Panc1 (cell line): ENCODE measurements around the gene PRKCA. TPM values are rescaled to one million over a fixed set of nuclear protein-coding genes. Genes with fewer than 3 reads are reported as not detected.

Source experiments
- ATAC-seq: fragments of 200-7000 bp; cut with Tn5 transposase; 2 replicates; pipeline ENCODE4 v1.9.1; 2020; ENCODE audit warnings: mild to moderate bottlenecking, moderate library complexity
- BruUV-seq: library from RNA; stranded (reverse); fragments of 400-500 nt; replicated peaks from 2 replicates; lab custom pipeline; 2021; lab: Mats Ljungman, UMichigan
- CTCF ChIA-PET: fragments of 300-600 bp; sonication (Branson Sonifier 250); formaldehyde crosslinking; loops from one replicate; lab custom pipeline; 2022; ENCODE audit warnings: antibody characterized with exemption; lab: Charles Lee
- POLR2A ChIA-PET: fragments of 300-600 bp; sonication (Branson Sonifier 250); formaldehyde crosslinking; loops from one replicate; lab custom pipeline; 2022; ENCODE audit warnings: antibody characterized with exemption; lab: Charles Lee
- DNase-seq: peaks from one replicate; pipeline ENCODE4 v3.0.0-alpha.2; 2010; ENCODE audit warnings: low read depth, low spot score
- H3K27ac ChIP-seq: 2 replicates; pipeline ENCODE4 v1.5.1; 2011; ENCODE audit warnings: mild to moderate bottlenecking, low read length, inconsistent platforms
- H3K27me3 ChIP-seq: fragments of 200-500 bp; sonication (Bioruptor generic); 2 replicates; pipeline ENCODE4 v1.6.0; 2014; ENCODE audit warnings: low read length, inconsistent platforms; ENCODE audit not compliant: control insufficient read depth, insufficient read depth
- H3K36me3 ChIP-seq: fragments of 200-500 bp; sonication (Bioruptor generic); 2 replicates; pipeline ENCODE4 v1.5.1; 2014; ENCODE audit warnings: inconsistent platforms, mild to moderate bottlenecking, low read length, moderate library complexity; ENCODE audit not compliant: control insufficient read depth, insufficient read depth
- H3K4me1 ChIP-seq: 2 replicates; pipeline ENCODE4 v1.5.1; 2011; ENCODE audit warnings: inconsistent platforms, mild to moderate bottlenecking, low read length, moderate library complexity; ENCODE audit not compliant: control insufficient read depth, insufficient read depth
- H3K4me3 ChIP-seq, 2 experiments: 2 replicates each; pipeline ENCODE4 v1.5.1; 2011 to 2012; ENCODE audit warnings: low read depth in 2 of 2, low read length in 2 of 2, mild to moderate bottlenecking in 2 of 2, inconsistent platforms in 1 of 2, moderate library complexity in 1 of 2
- H3K9me3 ChIP-seq: fragments of 200-500 bp; sonication (Bioruptor generic); 2 replicates; pipeline ENCODE4 v1.5.1; 2014; ENCODE audit warnings: low read depth, mild to moderate bottlenecking, inconsistent platforms, low read length, moderate library complexity; ENCODE audit not compliant: control insufficient read depth, insufficient read depth
- CTCF ChIP-seq: fragments of 450-650 bp; IDR thresholded peaks from 2 replicates; pipeline ENCODE4 v1.5.1; 2017; ENCODE audit warnings: mild to moderate bottlenecking
- POLR2AphosphoS5 ChIP-seq: IDR thresholded peaks from 2 replicates; pipeline ENCODE4 v1.6.1; 2012; ENCODE audit warnings: mild to moderate bottlenecking, low read depth, low read length, moderate library complexity
- SIN3A ChIP-seq: IDR thresholded peaks from 2 replicates; pipeline ENCODE4 v1.6.1; 2012; ENCODE audit warnings: low read depth, mild to moderate bottlenecking, low read length, moderate library complexity, borderline replicate concordance; ENCODE audit not compliant: insufficient read depth
- TCF7L2 ChIP-seq: IDR thresholded peaks from 2 replicates; pipeline ENCODE4 v1.6.1; 2011; ENCODE audit warnings: mild to moderate bottlenecking, low read depth, low read length, inconsistent platforms
- in situ Hi-C: cut with HindIII; loops from 2 replicates; pipeline ENCODE4 v1.10.0; 2016; ENCODE audit warnings: low sequenced_read_pairs, low pct_unique_long_range_greater_than_20kb
- intact Hi-C: fragments of 100-400 bp; cut with micrococcal nuclease; formaldehyde crosslinking; loops from one replicate; pipeline ENCODE4 v1.10.0; 2022; ENCODE audit not compliant: unreplicated experiment
- total RNA-seq: library from RNA; stranded (reverse); gene quantifications from one replicate; pipeline ENCODE4 v1.2.1, GENCODE V29; 2021; ENCODE audit not compliant: unreplicated experiment
- TF ChIP-seq, protein P1 (sequence below), 2 experiments: IDR thresholded peaks; 2 replicates each; pipeline ENCODE4 v1.6.1; 2011 to 2012; ENCODE audit warnings: low read depth in 2 of 2, control low read depth in 1 of 2, low read length in 1 of 2, mild to moderate bottlenecking in 1 of 2, moderate library complexity in 1 of 2; ENCODE audit not compliant: insufficient read depth in 1 of 2

PRKCA gene
- total RNA-seq, 1 experiment from 2014 or later: 53.0 TPM

DNA sequence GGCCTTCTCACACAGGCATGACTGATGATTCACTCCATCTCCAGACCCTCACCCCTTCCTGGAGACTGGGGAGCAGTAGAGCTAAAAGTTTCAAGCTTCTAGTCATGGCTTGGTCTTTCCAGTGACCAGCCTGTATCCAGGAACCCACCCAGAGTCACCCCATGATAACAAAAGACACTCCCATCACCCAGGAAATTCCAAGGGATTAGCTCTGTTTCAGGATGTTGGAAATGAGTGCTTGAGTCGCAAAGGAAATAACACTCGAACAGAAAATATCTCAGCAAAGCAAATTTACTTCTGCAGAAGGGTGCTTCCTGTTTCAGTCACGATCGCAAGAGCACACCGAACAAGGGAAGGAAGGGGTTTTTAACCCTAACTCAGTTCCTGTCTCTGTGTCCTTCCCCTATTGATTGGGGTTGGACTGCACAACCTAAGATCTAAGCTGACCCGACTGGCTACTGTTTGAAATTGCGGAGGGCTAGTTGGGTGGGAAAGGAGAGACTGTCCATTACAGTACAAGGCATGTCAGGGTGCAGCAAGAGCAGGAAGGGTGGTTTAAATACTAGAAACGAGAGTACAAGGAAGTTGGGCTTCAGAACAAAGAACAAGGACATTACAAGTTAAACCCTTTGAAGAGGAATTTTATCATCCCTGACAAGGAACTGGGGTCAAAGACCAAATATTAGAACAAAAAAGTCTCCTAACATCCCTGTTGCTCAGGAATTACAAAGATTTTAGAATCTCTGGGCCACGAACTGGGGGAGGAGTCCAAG is 308.1 kb downstream of the PRKCA start:
- H3K4me3 ChIP-seq: no peak overlapping the region
- intact Hi-C loops: no loop called here
- DNase-seq (no peak), ATAC-seq (no peak)
- TF ChIP-seq CTCF (no peak), TCF7L2 (no peak), SIN3A (no peak), POLR2AphosphoS5 (no peak)
- TF ChIP-seq, protein P1, sequence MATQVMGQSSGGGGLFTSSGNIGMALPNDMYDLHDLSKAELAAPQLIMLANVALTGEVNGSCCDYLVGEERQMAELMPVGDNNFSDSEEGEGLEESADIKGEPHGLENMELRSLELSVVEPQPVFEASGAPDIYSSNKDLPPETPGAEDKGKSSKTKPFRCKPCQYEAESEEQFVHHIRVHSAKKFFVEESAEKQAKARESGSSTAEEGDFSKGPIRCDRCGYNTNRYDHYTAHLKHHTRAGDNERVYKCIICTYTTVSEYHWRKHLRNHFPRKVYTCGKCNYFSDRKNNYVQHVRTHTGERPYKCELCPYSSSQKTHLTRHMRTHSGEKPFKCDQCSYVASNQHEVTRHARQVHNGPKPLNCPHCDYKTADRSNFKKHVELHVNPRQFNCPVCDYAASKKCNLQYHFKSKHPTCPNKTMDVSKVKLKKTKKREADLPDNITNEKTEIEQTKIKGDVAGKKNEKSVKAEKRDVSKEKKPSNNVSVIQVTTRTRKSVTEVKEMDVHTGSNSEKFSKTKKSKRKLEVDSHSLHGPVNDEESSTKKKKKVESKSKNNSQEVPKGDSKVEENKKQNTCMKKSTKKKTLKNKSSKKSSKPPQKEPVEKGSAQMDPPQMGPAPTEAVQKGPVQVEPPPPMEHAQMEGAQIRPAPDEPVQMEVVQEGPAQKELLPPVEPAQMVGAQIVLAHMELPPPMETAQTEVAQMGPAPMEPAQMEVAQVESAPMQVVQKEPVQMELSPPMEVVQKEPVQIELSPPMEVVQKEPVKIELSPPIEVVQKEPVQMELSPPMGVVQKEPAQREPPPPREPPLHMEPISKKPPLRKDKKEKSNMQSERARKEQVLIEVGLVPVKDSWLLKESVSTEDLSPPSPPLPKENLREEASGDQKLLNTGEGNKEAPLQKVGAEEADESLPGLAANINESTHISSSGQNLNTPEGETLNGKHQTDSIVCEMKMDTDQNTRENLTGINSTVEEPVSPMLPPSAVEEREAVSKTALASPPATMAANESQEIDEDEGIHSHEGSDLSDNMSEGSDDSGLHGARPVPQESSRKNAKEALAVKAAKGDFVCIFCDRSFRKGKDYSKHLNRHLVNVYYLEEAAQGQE (IDR thresholded peaks at IDR 0.05; ENCODE audit: insufficient read depth in 1 of 2, low read depth in 2 of 2, low read length in 1 of 2): no peak
- in situ Hi-C loops: no loop called here
- H3K36me3 ChIP-seq: no peaks in the 10 kb centered on the region
- CTCF ChIA-PET: no interaction called here
- H3K27ac ChIP-seq: no peak overlapping the region
- POLR2A ChIA-PET: no interaction called here
- no TSS peak for BruUV-seq
- no peaks in the 10 kb centered on the region for H3K9me3 ChIP-seq
- H3K27me3 ChIP-seq: no peaks in the 10 kb centered on the region
- H3K4me1 ChIP-seq: no peaks in the 10 kb centered on the region

- no peaks in the 10 kb centered on the region for H3K9me3 ChIP-seq
- H3K27ac ChIP-seq: no peak overlapping the region
- TF ChIP-seq POLR2AphosphoS5 (no peak), TCF7L2 (no peak)
- no peaks in the 10 kb centered on the region for H3K27me3 ChIP-seq
- BruUV-seq: no TSS peak
- no peak overlapping the region for H3K4me3 ChIP-seq
- CTCF ChIA-PET: no interaction called here
- DNase-seq (no peak), ATAC-seq (no peak)
- H3K36me3 ChIP-seq: no peaks in the 10 kb centered on the region
- in situ Hi-C loops (no loop called here), intact Hi-C loops (no loop called here)
- POLR2A ChIA-PET: no interaction called here
- no peaks in the 10 kb centered on the region for H3K4me1 ChIP-seq
These were observed 309.0 kb downstream of the PRKCA start for GRCh38 chr17:66611397-66611796.

DNA sequence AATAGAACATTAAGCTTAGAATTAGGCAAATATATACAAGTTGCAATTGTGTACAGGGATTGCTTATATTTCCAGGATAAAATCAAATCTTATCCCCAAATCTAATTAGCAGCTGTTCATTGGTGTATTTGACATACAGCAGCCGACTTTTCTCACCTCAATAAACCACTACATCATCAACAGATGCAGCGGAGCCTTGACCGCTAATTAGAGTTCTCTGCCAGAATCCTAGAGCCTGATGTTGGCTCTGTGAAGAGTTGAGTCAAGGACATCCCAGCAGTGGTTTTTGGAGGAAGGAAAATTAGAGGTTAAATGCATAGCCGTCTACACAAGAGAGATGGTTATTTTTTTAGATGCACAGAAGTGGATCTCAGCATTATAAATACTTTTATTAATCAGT is 310.6 kb downstream of the PRKCA start:
- in situ Hi-C loops: no loop called here
- Histone ChIP-seq H3K36me3 (no peaks in the 10 kb centered on the region), H3K27ac (no peak overlapping the region), H3K4me1 (no peaks in the 10 kb centered on the region), H3K27me3 (no peaks in the 10 kb centered on the region), H3K4me3 (no peak overlapping the region), H3K9me3 (no peaks in the 10 kb centered on the region)
- TF ChIP-seq, protein P1 (IDR thresholded peaks at IDR 0.05; ENCODE audit: insufficient read depth in 1 of 2, low read depth in 2 of 2, low read length in 1 of 2): no peak
- TF ChIP-seq POLR2AphosphoS5 (no peak), TCF7L2 (no peak), SIN3A (no peak), CTCF (no peak)
- ATAC-seq (no peak), DNase-seq (no peak)
- ChIA-PET POLR2A (interaction anchor here (0.6 to 0.7 kb wide), 2 partner anchors 27 to 152 kb away, joined by 6 to 11 read pairs; no protein-coding TSS in a partner anchor), CTCF (no interaction called here)
- BruUV-seq: no TSS peak
- intact Hi-C loops: no loop called here
